GM10266 (cell line): ENCODE data around the gene AQP10.
"Not testable (repeated sequence)": the region's sequence is repeated elsewhere in the genome, so short reads cannot be mapped to it uniquely, and the experiment has no call there.

Source experiments
- DNase-seq: peaks from one replicate; pipeline ENCODE4 v3.0.0; 2012; ENCODE audit errors: extremely low spot score
- TF ChIP-seq, protein P1 (sequence below): IDR thresholded peaks from 2 replicates; pipeline ENCODE4 v1.5.1; 2012; ENCODE audit warnings: mild to moderate bottlenecking, low read depth; ENCODE audit not compliant: control insufficient read depth, insufficient read depth; ENCODE audit errors: missing control alignments

The AQP10 gene

GRCh38 chr1:154295408-154296235 lies 25.3 kb upstream of the AQP10 start:
- no peak for DNase-seq
- TF ChIP-seq, protein P1, sequence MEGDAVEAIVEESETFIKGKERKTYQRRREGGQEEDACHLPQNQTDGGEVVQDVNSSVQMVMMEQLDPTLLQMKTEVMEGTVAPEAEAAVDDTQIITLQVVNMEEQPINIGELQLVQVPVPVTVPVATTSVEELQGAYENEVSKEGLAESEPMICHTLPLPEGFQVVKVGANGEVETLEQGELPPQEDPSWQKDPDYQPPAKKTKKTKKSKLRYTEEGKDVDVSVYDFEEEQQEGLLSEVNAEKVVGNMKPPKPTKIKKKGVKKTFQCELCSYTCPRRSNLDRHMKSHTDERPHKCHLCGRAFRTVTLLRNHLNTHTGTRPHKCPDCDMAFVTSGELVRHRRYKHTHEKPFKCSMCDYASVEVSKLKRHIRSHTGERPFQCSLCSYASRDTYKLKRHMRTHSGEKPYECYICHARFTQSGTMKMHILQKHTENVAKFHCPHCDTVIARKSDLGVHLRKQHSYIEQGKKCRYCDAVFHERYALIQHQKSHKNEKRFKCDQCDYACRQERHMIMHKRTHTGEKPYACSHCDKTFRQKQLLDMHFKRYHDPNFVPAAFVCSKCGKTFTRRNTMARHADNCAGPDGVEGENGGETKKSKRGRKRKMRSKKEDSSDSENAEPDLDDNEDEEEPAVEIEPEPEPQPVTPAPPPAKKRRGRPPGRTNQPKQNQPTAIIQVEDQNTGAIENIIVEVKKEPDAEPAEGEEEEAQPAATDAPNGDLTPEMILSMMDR: no peak

GRCh38 chr1:154301582-154301981 lies 19.3 kb upstream of the AQP10 start:
- TF ChIP-seq, protein P1: no peak
- DNase-seq: no peak

DNA sequence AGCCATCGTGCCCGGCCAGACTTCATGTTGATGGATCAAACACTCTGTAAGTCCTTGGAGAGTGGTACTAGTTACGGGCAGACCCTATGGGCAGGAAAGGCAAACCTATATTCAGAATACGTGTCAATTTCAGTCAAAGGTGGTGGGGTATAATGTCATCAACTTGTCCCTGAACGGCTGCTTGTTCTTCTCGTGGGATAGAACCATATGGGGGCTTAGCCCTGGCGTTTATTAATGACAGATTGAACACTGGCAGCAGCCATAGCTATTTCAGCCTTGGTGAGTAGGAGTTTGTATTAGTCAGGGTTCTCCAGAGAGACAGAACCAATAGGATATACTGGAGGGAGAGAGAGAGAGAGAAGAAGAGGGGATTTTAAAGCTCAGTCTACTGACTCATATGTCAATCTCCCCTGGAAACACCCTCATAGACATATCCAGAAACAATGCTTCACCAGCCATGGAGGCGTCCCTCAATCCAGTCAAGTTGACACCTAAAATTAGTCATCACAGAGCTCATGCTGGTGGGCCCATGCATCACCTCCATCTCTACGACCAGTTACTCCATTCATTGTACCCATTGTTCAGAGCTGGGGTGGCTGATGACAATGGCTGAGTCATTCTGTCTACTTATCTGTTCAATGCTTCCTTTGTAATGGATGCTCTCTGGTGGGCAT lies 16.1 kb upstream of the AQP10 start:
- DNase-seq: peak; percentile 16
- TF ChIP-seq, protein P1: no peak

GRCh38 chr1:154306151-154306550 lies 14.7 kb upstream of the AQP10 start:
- TF ChIP-seq, protein P1: no peak
- DNase-seq: no peak

DNA sequence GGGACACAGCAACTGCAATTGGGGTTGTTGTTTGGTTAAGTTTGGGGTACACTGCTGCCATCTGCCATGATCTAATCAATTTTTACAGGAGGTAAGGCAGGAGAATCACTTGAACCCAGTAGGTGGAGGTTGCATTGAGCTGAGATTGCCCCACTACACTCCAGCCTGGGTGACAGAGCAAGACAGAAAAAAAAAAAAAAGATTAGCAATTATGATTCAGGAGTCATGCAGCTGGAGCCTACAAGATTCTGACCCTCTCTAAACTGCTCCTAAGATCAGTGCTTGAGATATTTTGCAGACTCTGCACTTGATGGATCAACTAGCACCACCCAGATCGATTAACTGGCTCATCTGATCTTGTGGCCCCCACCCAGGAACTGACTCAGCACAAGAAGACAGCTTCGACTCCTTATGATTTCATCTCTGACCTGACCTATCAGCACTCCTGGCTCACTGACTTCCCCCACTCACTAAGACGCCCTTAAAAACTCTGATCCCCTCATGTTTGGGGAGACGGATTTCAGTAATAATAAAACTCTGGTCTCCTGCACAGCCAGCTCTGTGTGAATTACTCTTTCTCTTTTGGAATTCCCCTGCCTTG lies 13.1 kb upstream of the AQP10 start:
- not testable (repeated sequence) for DNase-seq

GRCh38 chr1:154309136-154309535 lies 11.8 kb upstream of the AQP10 start:
- not testable (repeated sequence) for DNase-seq

DNA sequence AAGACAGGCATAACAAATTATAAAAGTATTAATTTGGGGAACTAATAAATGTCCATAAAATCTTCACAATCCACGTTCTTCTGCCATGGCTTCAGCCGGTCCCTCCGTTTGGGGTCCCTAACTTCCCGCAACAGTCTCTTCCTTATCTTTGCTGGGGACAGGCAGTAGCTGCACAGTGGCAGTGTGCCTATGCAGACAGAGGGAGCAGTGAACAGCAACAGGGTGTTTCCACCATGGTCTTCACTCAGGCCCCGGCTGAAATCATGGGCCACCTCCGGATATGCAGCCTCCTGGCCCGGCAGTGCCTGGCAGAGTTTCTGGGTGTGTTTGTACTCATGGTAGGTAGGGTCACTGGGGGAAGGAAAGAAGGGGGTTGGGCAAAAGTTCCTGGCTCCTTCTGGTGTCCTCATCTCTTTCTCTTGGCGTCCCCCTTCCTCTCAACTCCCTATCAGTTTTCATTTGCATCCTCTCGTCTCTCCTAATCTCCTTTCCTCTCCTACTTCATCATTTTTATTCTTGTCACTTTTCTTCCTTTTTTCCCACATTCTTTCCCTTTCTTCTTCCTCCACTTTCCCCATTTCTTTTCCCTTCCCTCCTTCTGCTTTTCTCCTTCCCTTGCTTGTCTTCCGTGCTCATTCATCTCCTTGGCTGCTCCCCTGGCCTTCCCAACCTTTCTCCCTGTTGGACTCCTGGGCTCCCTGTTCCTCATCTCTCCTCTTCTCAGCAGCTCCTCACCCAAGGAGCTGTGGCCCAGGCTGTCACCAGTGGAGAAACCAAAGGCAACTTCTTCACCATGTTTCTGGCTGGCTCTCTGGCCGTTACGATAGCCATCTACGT lies 8.4 kb upstream of the AQP10 start:
- not testable (repeated sequence) for DNase-seq

- TF ChIP-seq, protein P1: no peak
- no peak for DNase-seq
Observed at GRCh38 chr1:154313066-154313356, 7.9 kb upstream of the AQP10 start.

GRCh38 chr1:154314226-154314625 lies 6.7 kb upstream of the AQP10 start:
- DNase-seq: not testable (repeated sequence)
